Measurements from ENCODE around the gene CKLF.
A peak's percentile ranks its signal among the peaks of the same experiment; 100 is the strongest.
"Not testable (repeated sequence)": the region's sequence is repeated elsewhere in the genome, so short reads cannot be mapped to it uniquely, and the experiment has no call there.

Gene CKLF

DNA sequence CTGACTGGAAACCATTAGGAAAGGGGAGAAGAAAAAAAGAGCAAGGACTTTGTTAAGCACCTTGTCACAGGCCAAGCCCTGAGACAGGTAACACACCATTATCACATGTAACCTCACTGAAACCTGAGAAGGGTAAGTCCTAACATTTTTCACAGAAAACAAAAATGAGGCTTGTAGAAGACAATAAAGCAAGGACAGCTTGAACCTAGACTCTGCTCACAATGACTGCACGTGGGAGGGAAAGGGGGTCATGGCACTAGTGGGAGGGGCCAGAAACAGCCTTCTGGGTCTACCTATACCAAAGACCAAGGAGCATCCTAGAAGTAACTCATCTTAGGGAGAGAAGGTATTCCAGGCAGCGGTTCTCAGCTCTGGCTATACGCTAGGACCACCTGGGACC is 10.0 kb upstream of the CKLF start:
- DNase-seq (ENCODE audit: low read depth): no peak

DNA sequence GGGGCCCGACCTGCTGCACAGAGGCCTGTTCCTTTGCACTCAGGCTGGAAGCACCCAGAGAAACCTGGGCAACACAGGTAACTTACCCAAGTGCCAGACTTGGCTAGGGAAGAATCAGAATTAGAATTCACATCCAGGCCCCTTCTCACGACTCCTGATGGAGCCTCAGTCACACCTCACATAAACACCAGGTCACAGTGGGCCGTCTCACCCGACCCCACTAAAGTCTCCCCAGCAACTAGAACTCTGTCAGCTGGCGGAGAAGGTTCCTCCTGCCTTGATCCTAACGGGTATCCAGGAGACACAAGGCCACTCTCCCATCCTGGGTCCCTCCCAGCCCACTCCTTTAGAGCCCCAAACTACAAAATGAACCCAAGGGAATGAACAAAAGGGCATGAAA is 8.8 kb upstream of the CKLF start:
- DNase-seq (ENCODE audit: low read depth): no peak

DNA sequence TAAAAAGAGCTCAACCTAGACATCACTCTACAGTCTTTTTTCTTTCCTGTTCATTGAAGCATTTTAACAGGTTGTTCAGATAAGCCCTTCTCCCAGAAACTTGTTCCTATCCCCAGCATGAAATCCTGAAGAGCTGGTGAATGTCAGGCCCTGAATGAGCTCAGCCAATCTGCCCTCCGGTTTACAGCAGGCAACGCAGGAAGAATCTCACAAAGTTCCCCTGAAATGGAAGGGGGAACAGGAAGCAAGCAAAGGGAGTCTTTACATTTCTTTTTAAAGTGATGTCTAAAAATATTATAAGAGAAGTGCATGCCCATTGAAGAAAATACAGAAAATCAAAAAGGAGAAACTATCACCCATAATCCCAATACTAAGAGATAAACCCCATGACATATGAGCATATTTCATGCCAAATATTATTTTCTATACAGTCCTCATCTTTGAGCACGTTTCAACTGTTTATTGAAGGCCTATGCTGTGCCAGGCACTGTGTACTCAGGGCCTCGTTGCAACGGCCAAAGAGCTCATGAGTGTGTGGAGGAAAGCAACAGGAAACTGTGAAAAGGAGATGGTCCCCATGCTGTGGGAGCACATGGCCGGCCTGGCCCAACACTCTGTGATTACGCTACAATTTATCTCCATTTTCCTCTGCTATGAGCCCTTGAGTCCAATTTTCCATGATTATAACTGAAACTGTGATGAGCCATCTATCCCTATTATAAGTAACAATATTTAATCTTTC is 8.2 kb upstream of the CKLF start:
- no peak for DNase-seq (ENCODE audit: low read depth)

DNA sequence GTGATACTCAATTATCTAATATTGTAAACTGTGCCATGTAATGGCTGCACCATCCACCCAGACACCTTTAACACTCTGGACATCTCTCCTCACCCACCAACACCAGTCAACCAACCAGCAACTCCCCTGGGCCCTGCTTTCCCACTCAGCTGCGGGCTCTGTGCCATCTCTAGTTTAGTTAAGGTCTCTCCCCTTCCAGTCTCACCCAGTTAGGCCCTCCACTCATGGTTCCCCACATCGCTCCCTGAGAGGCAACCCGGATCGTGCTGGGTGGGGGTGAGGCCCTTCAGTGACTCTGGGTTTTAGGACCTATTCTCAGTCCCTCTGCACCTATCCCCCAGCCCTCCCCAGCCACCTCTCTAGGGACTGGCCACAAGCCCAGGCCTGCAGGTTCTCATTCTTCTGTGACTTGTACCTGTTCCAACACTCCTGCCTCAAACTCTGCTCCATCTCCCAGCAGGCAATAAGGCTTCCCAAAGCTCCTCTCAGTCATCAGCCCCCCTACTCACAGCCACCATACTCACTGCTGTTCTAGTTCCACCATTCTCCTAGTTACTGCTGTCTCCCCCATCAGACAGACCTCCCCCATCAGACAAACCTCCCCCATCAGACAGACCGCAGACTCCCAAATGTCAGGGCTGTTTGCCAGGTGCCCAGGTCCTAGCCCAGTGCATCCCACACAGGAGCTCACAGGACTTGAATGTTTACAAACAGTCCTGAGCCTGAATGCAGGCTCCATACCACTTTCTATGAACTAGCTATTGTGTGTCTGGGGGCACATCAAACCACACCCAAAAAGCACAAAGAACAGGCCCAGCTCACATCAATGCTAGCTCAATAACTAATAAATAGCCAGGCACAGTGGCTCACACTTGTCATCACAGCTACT is 5.0 kb upstream of the CKLF start:
- DNase-seq (ENCODE audit: low read depth): no peak

DNA sequence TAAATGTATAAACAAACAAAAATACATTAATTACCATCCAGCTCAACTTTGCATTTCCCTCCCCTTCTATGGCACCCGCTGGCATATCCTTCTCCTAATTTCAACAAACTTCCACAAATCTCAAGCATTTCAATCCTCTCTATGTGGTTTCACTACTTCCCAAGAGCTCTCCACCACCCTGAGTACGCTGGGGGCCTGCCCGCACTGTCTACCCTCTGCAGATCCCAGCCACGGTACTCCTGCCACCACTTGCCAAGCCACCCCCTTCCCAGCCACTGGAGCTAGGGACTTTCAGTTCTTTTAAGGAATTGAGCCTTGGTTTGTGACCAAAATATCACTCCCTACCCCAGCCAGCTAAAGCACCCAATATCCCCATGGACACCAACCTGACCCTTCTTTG is 4.3 kb upstream of the CKLF start:
- no peak for DNase-seq (ENCODE audit: low read depth)

DNA sequence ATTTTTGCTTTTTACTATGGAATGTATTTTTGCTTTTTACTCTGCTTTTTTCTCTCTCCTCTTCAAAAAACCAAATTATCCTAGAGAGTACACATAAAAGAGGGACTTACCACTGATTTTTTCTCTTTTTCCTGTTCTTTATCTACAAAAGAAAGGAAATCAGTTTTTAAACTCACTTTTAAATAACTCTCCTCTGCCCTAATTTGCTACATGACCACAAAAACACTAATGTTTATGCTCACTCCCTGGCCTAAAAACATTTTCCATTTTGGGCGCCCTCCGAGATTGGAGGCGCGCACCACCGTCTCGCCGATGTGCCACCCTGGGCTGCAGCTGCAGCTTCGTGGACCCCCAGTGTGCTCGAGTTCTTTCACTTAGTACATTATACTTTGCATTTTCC is 3.5 kb upstream of the CKLF start:
- DNase-seq (ENCODE audit: low read depth): no peak

DNA sequence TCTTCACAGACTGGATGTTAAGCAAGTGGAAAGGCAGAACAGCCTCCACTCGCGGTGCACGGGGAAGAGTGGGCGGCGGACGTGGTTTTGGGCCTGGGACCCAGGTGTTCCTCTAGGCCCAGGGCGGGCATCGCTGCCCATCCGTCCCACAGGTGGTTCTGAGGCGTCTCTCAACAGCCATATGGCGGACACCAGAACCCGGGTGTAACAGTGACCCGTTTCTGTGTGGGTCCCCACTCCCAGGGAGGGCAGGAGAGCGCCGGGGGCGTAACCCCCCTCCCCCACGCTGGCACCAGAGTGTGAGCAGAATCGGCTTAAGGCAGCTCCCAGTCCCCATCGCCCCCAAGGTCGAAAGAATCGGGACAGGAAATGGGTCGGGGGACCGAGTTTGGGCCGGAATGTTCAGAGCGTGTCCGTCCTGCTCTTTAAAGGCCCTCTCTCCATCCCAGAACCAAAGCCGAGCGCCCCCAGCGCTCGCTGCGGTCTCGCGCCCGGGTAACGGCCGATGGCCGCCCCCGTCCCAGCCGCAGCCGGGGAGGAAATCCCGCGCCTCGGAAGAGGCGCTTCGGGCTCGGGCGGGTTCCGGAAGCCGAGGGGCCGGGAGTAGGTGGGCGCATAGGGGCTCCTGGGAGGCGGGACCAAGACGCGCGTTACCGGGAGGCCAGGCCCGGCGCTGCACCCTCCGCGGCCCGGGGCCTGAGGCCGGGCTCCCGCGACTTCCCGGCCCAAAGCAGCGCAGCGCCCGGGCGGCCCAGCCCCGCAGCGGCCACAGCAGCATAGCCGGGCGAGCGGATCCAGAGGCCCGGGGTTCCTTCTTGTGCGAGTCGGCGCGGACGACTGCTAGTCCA is 2.9 kb upstream of the CKLF start, which contains the start of gene TK2:
TK2 (minus strand) TSS at position 839 of the 848 bp plus-strand sequence; CDS start at position 778, 61 bp downstream.
- DNase-seq (ENCODE audit: low read depth): peak; percentile 23

DNA sequence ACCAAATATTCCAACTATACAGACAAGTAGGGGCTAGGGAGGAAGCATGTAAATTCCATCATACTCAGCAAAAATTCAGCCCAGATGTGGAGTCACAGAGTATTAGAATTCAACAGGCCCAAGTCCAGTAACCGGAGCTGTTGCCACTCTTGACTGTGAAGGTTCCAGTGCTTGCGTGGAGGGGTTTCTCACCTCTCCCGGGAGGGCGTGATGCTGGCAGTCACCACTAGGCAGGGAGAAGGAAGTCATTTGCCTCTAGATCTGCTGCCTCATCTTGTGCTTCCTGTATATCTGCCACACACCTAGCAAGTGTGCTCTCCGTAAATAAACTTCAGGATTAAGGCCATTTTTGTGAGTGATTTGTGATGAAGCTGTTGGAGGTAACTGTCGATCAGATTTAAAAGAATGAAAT is 1.0 kb upstream of the CKLF start:
- DNase-seq (ENCODE audit: low read depth): no peak

DNA sequence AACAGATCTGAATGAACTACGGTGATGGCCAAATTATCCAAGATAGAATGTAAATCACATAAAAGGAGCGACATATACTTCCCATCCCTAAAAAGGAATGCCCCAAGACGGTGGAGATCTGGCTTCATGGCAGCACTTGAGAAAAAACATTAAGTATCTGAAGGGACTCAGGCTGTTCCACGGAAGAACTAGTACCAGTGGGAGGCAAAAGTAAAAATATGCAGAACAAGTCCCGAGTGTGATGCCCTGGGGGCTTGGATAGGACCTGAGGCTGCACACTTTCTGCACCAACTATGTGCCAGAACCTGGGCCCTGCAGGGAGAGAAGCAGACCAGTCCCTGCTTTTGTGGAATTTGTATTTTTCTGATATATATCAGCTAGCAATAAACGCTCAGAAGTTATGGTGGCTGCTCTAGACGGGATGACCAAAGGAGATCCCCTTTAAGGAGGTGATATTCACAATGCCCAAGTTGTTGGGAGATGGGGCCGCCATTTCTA is 539 bp upstream of the CKLF start:
- no peak for DNase-seq (ENCODE audit: low read depth)

DNA sequence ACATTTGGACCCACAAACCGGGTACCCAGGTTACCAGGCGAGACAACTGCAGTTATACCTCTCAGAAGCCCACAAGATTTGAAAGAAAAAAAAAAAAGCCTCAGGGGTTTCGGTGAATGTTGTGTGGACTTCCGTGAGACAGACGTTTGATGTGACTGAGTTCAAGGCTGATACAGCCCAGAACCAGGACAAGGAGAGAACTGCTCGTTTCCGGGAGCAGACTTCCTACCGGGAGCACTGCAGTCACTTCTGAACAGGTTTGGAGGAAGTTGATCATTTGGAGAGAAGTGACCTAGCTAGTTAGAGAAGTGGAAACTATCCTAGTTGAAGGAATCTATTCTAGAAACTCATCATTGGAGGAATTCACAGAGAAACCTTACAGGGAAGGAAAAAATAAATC is 847 bp downstream of the CKLF start:
- DNase-seq (ENCODE audit: low read depth): no peak

DNA sequence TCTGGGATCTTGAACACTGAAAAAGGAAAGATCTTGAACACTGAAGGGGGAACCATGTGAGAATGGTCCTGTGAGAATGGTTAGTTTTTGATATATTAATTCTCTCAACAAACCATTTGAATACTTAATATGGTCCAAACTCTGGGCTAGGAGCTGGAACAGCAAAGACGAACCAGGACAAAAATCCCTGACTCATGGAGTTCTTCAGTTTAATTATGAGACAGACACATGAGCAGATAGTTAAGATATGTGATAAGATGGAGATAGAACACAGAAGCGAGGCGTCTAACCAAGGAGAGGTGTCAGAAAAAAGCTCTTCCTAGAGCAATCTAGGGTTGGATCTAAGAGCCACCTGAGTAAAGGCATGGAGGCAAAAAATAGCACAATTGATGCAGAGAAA is 1.6 kb downstream of the CKLF start:
- DNase-seq (ENCODE audit: low read depth): no peak

DNA sequence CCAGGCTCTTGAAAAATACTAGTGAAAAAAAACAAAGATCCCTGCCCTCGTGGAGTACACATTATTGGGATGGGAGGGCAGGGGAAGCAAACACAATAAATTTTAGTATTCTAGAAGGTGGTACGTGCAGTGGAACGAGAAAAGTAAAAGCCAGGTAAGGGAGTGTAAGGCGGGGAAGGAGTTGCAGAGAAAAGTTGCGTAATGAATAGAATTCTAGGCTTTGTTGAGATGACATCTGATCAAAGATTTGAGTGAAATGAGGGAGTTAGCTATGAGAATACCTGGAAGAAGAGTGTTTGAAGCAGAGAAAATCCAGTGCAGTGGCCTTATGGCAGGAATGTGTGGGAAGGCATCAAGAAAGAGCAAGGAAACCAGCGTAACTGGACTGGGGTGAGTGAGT is 2.1 kb downstream of the CKLF start:
- DNase-seq (ENCODE audit: low read depth): no peak

DNA sequence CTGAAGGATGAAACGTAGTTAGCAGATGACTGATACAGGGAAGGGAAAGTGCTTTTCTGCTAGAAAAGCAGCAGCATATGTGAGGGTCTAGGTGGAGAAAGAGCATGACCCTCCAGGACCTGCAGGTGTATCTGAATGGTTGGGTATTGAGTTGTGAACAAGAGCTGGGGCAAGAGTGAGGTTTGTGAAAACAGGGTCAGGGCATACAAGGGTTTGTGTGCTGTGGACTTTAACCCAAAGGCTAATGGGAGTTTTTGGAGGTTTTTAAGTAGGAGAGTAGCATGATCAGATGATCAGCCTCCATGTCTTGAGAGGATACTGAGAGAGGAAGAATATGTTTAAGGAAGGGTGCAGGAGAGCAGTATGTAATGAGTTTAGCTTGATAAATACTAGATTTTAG is 7.7 kb downstream of the CKLF start:
- no peak for DNase-seq (ENCODE audit: low read depth)

DNA sequence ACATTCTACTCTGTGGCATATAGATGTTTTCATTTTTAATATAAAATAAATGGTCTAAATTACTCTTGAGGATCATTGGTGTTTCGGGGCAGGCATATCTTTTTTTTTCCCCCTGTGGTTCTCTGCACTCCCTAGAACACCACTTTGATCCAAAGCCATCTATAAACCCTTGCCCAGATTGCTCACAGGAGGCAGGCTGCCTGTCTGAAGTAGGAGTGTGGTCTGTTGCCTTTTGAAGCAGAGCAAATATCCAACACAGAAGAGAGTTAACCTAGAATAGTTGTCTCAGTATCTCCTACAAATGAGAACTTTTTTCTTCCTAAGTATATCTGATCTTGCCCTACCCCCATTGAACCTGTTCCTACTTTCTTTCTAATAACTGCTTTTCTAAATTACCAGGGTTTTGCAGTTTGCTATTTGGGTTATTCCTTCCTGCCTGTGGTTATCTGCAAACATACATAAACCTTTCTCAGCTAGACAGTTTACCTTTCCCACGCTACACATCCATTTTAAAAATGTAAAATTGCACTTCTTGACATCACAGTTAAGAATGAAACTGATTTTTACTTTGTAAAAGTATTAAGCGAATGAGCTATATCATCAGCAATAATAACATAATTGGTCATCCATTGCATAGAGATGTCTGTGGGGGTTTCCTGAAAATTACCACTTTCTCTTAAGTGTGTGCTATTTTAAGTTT is 9.2 kb downstream of the CKLF start:
- DNase-seq (ENCODE audit: low read depth): no peak

DNA sequence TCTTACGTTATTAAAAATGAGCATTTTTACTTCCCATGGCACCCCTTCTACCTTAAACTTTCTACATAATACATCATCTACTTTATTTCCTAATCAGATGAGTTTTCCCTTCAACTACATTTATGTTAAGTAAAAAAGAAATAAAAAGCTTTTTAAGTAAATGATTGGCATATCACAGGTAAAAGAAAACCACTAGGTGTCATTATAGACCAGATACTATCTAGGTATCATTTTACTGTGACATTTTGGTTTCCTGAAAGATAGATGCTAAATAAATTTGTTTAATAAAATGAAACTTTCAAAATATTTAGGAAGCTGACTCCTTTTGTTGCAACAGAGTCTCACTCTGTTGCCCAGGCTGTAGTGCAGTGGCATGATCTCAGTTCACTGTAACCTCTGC is 10.0 kb downstream of the CKLF start:
- DNase-seq (ENCODE audit: low read depth): no peak

DNA sequence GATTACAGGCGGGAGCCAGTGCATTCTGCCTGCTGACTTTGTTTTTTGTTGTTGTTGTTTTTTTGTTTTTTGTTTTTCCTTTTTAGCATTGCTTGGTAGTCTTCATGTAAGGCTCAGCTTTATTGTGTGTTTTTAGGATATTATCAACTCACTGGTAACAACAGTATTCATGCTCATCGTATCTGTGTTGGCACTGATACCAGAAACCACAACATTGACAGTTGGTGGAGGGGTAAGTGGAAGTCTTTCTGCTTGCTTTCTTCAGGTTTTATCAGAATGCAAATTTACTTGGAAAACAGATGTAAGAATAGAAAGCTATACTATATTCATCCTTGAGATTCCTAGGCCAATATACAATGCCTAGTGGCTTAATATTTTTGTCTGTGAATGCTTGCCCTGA is 10.6 kb downstream of the CKLF start:
- DNase-seq (ENCODE audit: low read depth): no peak

DNA sequence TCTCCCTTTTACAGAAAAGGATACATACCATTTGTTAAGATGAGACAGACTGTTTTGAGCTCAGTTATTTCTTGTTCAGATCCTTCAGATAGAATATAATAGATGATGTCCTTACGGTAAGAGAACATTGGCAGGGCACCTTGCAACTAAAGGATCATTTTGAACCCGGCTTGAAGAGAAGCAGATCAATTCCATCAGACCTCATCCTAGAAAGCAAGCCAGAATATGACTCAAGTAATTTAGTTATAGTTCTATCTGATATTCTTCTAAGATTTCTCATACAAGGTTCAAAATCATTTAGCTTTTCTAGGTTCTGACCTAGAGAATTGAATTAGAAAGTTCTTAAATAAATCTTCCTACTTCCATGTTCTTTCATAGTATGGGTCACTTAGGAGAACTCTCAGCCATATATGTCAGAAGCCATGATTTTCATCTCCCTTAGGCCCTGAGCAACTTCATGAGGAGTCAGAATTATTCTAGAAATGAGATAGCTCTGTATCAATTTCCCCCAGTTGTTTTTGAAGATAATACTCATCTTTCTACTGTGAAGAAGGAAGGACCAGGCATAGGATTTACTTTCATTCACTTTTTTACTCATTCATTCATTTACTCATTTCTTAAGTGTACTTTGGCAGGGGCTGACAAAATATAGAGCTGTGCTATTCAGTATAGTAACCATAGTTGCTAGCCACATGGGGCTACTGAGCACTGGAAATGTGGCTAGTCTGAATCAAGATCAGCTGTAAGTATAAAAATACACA is 11.4 kb downstream of the CKLF start:
- no peak for DNase-seq (ENCODE audit: low read depth)

DNA sequence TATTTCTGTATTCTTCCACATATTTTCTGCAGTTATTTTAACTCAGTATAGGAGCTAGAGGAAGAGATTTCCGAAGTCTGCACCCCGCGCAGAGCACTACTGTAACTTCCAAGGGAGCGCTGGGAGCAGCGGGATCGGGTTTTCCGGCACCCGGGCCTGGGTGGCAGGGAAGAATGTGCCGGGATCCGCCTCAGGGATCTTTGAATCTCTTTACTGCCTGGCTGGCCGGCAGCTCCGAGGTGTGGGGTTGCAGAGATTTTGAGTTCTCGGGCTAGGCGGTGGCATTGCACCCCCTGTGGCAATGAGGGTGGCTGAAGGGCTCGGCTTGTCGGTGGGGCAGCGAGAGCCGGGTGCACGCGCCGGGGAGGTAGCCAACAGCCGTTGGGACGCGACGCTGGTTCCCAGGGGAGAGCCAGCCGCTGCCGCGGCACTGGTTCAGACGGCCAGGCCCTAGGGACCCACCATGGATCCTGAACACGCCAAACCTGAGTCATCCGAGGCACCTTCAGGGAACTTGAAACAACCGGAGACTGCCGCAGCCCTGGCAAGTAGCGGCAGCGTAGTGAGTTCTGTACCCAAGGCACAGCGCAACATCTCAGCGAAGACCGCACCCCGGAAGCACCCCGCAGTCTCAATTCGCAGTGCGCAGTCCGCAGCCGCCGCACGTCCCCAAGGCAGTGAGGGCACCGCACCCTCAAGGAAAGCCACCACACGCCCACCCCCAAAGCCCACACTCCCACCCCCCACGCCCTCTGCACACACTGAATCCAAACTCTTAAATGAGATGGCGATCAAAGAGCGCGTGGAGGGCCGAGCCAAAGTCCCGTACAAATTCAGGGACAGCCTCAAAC is 13.9 kb downstream of the CKLF start, which contains the start of gene CMTM1:
CMTM1 (plus strand) TSS at position 389 of the 851 bp plus-strand sequence; CDS start at position 464, 75 bp downstream.
- no peak for DNase-seq (ENCODE audit: low read depth)

DNA sequence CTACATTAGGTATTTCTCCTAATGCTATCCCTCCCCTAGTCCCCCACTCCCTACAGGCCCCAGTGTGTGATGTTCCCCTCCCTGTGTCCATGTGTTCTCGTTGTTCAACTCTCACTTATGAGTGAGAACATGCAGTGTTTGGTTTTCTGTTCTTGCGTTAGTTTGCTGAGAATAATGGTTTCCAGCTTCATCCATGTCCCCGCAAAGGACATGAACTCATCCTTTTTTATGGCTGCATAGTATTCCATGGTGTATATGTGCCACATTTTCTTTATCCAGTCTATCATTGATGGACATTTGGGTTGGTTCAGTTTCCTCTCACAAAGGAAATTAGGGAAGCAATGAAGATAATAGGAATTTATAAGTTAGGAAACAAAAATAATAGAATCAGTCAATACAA is 14.9 kb downstream of the CKLF start:
- not testable (repeated sequence) for DNase-seq (ENCODE audit: low read depth)

DNA sequence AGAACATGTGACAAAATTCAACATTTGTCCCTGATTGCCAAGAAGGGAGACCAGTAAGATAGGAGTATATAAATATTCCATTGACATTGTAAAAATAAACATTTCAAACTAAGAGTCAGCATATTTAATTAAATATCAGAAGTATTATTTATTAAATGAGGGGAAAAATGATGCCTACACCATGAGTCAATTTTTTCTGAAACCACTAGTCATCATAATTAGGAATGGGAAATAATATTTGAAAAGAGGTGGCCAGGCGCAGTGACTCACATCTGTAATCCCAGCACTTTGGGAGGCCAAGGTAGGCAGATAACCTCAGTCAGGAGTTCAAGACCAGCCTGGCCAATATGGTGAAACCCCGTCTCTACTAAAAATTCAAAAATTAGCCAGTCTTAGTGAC is 16.0 kb downstream of the CKLF start:
- DNase-seq (ENCODE audit: low read depth): no peak
